DOHH2 (cell line): ENCODE measurements around the gene CNTN5.

Experiments used
- EZH2phosphoT487 ChIP-seq: fragments of 200-600 bp; sonication (generic); IDR thresholded peaks from 2 replicates; pipeline ENCODE4 v1.6.1; 2017; ENCODE audit warnings: borderline replicate concordance, mild to moderate bottlenecking, antibody characterized with exemption, low read length, moderate library complexity, mixed read lengths
- TF ChIP-seq, protein P1 (sequence below): fragments of 200-600 bp; sonication (generic); IDR thresholded peaks from one replicate; pipeline ENCODE4 v1.5.1; 2014; ENCODE audit warnings: antibody characterized with exemption, mild to moderate bottlenecking, low read depth, low read length; ENCODE audit not compliant: poor library complexity, severe bottlenecking

DNA sequence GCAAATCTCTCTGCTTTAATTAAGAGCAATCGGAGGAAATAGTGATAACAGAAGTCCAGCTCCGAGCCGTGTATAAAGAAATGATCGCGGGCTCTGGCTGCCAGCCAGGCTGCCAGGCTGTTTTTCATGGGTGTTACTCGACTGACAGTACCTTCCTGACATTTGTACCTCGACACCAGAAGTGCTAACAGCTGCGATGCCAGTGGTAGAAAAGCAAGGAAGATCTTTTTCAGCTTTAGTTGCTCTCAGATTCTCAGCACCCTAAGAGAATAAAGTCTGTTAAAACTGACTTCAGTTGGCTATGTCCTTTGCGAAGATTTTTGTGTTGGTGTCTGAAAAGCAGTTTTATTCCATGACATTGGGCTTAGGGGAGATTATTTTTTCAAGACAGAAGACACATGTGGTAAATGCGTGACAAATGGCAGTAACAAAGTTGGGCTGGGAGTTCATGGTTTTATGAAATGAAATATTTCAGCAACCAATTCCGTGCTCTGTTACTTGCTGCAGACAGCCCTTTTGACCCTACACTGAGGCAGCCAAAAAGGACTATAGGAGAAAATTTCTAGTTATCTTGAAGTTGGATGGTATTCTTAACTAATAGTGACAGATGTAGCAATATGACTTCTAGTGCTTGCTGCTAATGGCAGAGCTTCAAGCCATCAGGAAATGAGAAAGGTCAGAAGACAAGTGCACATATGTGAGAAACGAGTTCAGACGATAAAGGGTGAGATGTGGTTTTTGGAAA is 296.2 kb downstream of the CNTN5 start:
- TF ChIP-seq, protein P1, sequence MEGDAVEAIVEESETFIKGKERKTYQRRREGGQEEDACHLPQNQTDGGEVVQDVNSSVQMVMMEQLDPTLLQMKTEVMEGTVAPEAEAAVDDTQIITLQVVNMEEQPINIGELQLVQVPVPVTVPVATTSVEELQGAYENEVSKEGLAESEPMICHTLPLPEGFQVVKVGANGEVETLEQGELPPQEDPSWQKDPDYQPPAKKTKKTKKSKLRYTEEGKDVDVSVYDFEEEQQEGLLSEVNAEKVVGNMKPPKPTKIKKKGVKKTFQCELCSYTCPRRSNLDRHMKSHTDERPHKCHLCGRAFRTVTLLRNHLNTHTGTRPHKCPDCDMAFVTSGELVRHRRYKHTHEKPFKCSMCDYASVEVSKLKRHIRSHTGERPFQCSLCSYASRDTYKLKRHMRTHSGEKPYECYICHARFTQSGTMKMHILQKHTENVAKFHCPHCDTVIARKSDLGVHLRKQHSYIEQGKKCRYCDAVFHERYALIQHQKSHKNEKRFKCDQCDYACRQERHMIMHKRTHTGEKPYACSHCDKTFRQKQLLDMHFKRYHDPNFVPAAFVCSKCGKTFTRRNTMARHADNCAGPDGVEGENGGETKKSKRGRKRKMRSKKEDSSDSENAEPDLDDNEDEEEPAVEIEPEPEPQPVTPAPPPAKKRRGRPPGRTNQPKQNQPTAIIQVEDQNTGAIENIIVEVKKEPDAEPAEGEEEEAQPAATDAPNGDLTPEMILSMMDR = no peak
- no peak for TF ChIP-seq EZH2phosphoT487
